ENCODE data around the gene TPM4. TPM values are rescaled to one million over a fixed set of nuclear protein-coding genes. Genes with fewer than 3 reads are reported as not detected.
A peak's percentile ranks its signal among the peaks of the same experiment; 100 is the strongest.
"Not testable (repeated sequence)": the region's sequence is repeated elsewhere in the genome, so short reads cannot be mapped to it uniquely, and the experiment has no call there.

Gene TPM4
- total RNA-seq, 1 donor from 2014 or later: 700 TPM

DNA sequence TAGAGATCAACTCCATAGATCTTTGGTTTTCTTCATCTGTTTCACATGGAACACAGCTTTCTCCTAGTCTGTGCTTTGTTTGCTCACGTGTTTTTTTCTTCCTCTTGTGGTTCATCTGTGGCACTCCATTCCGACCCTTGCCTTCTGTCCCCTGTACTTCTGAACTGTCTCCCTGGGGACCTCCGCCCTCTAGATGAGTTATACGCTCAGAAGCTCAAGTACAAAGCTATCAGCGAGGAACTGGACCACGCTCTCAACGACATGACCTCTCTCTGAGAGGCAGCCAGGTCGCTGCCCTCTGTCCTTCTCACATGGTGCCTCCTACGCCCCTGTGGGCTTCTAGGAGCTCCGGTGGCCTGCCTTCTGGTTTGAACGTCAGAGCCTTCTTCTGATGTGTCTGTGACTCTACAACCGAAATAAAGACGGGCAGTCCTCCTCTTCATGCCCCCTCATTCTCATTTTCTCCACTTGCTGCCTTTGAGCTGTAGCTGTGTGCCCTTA, 18.8 kb downstream of the TPM4 start:
- no peak for DNase-seq (ENCODE audit: low spot score)

DNA sequence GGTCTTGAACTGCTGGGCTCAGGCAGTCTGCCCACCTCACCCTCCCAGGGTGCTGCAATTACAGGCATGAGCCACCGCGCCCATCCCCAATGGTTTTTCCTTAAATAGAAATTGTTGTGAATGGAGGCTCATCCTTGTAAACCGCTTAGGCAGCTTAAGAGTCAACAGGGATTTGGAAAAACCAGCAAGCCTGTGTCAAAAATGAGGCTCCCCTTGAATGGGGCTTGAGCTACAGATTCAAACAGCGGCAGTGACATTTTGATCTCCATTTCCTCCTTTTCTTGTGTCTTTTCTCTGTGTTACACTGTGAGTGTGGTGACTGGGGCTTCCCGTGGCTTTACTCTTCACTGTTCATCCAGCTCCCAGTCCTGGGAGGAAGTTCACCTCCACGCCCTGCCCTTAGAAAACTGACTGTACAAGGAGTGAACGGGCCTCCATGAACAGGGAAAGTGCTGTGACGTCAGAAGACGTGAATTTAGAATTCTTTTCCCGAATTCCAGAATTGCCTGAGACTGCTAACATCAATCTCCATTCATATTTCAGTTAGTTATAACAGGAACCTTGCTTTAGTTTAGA, 20.1 kb downstream of the TPM4 start:
- DNase-seq (ENCODE audit: low spot score): peak; percentile 56

DNA sequence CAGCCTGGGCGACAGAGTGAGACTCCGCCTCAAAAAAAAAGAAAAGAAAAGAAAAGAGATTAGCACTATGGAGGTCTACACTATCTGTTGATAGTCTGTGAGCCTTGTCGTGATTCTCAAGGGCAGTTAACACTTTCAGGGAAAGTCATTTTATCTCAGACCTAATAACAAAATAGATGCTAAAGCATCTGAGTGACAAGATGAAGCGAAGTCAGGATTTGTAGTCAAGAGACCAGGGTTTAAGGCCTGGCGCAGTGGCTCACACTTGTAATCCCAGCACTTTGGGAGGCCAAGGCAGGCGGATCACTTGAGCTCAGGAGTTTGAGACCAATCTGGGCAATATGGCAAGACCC, 22.1 kb downstream of the TPM4 start:
- DNase-seq (ENCODE audit: low spot score): no peak

DNA sequence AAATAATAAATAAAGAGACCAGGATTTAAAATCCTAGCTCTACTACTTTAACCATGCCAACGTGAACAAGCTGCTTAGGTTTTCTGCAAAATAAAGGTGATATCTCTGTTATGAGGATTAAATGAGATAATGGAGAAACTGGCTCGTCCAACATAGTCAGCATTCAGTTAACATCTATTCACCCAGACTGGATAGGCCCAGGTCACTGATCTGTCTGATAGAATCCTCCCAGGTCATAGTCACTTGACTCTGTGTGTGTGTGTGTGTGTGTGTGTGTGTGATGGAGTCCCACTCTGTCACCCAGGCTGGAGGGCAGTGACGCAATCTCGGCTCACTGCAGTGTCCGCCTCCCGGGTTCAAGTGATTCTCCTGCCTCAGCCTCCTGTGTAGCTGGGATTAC, 22.5 kb downstream of the TPM4 start:
- DNase-seq (ENCODE audit: low spot score): no peak

DNA sequence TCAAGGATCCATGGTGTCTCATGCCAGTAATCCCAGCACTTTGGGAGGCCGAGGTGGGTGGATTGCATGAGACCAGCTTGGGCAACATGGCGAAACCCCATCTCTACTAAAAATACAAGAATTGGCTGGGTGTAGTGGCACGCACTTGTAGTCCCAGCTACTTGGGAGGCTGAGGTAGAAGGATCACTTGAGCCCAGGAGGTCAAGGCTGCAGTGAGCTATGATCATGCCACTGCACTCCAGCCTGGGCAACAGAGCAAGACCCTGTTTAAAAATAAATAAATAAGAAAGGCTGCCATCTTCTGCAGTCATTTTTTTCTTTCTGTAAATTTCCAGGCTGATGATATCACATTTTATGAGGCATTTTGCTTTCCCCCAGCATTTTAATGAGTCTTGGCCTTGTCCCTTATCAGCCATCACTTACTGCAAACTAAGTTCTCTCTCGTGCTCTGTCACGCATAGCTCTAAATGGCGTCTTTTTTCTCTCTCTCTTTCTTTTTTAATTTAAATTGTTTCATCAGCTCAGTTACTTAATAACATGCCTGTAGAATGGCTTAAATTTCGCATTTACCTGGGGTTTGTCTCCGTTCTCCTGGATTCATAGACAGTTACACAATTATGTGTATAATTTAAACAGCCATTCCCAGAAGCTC, 23.1 kb downstream of the TPM4 start:
- not testable (repeated sequence) for DNase-seq (ENCODE audit: low spot score)

DNA sequence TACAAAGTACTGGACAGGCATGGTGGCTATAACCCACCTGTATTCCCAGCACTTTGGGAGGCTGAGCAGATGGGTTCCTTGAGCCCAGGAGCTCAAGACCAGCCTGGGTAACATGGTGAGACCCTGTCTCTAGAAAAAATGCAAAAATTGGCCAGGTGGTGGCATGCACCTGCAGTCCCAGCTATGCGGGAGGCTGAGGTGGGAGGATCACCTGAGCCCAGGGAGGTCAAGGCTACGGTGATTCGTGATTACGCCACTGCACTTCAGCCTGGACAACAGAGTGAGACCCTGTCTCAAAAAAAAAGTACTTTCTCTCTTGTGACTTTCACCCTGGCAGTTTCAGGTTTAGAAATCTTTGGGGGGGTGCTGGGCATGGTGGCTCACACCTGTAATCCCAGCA, 24.2 kb downstream of the TPM4 start:
- DNase-seq (ENCODE audit: low spot score): no peak

DNA sequence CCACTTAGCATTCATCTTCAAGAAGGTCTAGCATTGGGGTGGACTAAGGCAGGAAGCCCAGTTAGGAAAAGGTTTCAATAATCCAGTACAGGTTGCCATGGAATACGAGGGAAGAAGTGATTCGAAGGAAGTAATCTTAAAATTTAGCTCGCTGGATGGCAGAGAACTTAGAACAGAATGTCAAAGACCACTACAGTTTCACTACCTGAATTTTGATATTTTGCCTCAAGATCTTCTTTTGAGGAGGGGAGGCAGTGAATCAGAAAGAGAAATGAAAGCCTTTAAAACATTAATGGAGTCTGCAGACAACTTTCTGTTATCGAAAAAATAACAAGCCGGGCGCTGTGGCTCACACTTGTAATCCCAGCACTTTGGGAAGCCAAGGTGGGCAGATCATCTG, 28.4 kb downstream of the TPM4 start:
- DNase-seq (ENCODE audit: low spot score): no peak

DNA sequence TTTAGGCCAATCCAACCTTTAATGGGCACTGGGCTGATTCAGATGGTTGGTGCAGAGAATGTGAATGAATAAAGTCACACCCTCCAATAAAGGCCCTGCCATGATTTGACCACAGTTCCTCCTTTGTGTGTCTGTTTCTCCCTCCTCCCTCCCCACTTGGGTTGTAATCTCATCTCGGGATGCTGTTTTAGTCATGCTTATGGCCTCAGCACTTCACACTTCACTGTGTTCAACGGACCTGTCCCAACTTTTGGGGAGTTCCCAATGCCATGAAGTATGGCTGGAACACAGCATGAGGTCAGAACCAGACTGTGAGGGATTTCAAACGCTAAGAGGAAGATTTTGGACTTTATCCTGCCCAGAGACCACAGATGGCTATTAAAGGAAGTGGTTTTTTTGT, 29.8 kb downstream of the TPM4 start:
- DNase-seq (ENCODE audit: low spot score): peak; percentile 34

DNA sequence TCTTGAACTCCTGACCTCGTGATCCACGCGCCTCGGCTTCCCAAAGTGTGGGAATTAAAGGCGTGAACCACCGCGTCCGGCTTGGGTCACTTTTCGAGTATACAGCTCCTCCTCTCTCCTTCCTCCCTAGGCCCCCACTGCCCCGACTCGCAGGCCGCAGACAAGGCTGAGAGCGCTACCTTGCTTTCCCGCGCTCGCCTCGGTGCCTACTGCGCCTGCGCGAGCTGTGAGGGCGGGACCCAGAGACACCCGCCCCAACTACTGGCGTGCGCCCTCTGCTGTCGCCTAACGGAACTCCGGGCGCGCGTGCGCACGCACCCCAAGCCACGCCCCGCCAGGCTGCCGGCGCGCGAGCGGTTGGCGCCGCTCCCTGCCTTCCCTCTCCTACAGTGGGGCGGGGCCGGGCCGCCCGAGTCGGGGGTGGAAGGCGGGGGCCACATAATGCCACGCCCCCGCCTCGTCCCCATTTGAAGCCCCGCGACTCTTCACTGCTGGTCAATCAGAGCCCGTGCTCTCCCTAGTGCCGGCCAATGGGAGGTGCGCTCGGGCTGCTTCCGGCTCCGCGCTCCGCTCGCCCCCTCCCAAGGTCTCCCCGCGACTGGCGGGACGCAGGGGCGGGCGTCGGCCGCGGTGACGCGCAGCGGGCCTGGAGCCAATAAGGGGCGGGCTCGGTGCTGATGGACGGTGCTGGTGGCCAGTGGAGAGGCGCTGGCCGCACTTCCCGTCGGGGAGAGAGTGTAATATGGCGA, 35.0 kb downstream of the TPM4 start, which contains the start of gene RAB8A:
Gene RAB8A (plus strand): TSS at position 730 of the 749 bp plus-strand sequence. CDS start 13 bp downstream, at position 743.
- DNase-seq (ENCODE audit: low spot score): peak; percentile 100

DNA sequence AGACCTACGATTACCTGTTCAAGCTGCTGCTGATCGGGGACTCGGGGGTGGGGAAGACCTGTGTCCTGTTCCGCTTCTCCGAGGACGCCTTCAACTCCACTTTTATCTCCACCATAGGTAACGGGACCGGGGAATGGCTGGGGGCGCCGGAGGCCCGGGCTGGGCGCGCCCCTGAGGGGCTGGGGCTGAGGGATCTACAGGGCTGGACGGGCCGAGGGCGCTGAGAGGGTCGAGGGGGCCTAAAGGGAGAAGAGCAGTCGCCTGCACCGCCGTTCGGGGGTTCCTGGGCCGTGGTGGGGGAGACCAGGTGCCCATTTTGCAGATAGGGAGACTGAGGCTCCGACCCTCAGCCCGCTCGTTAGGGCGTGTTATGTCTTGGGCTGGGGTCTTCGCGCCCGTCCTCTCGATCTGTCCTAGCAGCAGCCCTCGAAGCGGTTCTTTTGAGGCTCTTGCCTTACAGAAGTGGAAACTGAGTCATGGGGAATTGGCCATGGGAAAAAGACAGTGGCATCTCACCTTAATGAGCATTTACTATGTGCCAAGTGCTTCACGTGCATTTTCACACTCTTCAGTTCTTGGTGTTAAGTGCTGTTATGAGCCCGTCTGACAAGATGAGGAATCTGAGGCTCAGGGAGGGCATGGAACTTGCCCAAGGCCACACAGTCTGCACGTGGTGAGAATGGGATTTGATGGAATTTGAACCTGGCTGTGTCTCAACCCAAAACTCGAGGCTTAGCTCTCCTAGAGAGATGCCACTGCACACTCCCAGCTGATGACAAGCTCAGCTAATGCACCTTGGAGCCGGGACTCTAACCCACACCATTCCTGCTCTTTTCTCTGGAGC, 35.8 kb downstream of the TPM4 start:
- DNase-seq (ENCODE audit: low spot score): no peak

DNA sequence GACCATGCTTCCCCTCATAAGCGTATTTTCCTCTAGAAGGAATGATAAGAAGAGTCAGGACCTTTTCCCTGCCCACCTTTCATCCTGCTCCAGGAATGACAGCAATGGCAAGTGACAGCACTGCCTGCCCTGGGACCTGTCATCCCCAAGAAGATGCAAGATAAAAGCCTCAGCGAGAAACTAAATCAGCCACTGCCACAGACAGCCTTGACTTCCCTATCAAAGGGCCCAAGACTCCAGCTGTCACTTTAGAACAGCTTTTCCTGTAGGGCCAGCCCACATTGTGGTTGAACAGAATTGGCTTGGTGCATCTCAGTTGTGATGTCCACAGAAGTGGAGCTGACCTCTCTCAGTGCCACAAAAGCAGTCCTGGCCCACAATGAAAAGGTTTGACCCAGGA, 36.5 kb downstream of the TPM4 start:
- DNase-seq (ENCODE audit: low spot score): no peak

DNA sequence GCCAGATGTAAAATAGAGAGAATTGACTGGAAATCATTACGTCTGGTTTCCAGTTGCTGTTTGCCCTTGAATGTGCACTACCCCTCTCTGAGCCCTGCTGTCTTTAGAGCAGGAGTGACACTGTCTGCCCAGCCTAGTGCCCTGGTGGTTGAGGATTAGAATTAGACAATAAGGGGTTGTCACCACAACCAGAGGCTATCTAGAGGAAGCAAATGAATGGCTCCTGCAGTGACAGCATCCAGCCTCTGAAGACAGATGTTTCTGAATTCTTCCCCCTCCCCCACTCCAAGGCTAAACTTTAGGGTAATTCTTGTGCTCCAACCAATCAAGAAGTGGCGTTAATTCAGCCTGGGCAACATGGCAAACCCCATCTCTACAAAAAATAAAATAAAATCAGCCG, 37.4 kb downstream of the TPM4 start:
- DNase-seq (ENCODE audit: low spot score): no peak

DNA sequence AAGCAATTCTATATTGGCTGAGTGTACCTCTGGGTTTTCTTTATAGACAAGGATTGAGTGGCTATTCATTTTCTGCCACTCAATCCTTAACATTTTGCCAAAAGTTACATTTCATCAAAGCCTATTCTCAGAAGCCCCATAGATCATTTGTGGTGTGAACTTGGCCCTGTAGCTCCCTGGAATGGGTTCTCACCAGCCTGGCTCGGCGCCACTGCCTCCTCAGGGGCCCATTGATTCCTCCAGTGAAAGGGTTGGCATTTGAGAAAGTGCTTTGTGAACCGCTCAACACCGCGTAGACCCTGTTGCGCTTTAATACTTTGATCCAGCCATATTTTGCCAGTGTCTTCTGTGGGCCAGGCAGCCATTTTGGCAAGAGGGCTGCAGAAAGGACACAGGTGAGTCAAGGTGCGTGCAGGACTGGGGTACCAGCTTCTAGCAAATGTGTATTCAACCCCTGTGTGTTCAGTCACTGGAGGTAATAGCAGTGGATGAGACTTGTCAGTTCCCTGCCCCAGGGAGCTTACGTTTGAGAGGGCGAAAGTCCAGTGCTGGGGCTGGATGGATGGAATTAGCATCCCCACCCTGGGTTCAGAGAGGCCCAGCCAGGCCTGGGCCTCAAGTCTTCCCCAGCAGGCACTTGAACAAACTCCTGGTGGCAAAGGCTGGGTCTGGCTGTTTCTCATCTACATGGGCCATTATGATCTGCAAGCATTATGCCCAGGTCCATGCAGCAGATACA, 39.2 kb downstream of the TPM4 start:
- DNase-seq (ENCODE audit: low spot score): no peak

DNA sequence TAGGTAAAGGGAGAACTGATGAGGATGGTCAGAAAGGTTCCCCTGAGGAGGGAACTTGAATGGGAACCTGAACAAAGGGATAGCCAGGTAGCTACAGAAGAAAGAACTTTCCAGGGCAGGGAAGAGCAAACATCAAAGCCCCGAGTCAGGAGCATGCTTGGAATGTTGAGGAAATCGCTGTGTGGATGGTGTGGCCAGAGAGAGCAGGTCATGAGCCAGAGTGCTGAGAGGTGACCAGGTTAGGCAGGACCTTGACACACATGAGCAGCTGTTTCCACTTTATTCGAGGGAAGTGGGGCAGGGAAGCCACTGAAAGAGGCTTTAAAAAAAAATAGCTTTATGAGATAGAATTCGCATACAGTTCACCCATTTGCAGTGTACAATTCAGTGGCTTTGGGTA, 39.8 kb downstream of the TPM4 start:
- no peak for DNase-seq (ENCODE audit: low spot score)

DNA sequence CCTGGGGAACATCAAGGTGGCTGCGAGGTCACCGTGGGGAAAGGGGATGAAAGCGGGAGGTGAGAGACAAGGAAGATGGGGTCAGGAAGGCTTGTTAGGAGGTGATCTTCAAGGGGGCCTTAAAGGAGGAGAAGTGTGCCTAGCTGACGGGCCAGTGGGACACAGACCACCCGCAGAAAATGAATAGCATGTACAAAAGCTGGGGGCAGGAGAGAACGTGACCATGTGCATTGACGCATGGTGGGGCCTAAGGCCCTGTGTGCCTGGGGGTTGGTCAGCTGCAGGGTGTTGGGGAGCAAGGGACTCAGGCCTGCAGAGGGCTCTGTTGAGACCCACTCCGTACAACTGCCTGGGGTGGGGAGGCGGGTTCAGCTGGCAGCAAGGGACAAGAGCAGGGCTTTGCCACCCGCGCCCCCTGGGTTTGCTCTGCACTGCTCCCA, 41.3 kb downstream of the TPM4 start:
- no peak for DNase-seq (ENCODE audit: low spot score)

DNA sequence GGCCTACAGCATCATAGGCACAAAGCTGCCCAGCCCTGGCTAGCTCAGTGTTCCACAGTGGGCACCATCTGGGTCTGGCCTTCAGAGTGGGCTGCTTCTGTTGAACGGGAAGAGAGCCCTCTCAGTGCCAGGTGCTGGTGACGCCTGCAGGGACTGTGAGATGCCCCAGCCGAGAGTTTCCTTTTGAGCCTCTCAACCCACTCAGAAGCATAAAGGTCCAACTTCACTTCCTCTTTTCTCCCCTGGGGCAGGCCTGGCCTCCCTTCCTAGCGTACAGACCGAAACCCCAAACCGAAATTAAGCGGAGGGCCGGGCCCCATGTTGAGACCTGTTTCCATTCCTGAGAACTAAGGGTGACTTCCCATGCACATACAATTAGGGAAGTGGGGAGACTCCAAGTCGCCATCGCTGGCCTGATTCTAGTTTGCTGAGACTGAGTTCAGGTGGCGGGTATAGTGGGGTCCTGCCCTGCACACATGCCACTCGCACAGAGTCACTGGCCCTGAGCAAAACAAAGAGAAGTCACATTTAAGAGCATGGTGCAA, 42.3 kb downstream of the TPM4 start:
- no peak for DNase-seq (ENCODE audit: low spot score)

DNA sequence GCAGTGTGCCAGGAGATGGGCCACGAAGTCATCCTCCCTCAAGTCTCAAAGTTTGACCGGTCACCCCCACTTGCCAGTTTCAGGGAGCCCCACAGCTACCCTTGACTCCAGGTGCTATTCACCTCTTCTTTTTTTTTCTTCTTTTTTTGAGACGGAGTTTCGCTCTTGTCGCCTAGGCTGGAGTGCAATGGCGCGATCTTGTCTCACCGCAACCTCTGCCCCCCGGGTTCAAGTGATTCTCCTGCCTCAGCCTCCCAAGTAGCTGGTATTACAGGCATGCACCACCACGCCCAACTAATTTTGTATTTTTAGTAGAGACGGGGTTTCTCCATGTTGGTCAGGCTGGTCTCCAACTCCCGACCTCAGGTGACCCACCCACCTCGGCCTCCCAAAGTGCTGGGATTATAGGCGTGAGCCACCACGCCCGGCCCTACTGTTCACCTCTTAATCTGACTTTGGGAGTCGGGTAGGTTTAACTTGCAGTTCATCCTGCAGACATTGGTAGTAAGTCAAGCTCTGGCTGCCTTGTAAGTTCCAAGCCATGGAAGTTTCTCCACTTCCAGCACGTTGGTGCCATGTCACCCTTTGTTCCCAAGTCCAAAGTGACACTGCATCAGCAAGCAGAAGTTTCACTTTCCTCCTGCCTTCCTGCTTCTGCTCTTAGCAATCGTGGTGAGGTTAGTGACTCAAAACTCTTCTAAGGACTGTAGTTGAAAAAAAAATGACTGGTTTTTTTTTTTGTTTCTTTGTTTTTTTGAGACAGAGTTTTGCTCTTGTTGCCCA, 43.0 kb downstream of the TPM4 start:
- DNase-seq (ENCODE audit: low spot score): not testable (repeated sequence)

DNA sequence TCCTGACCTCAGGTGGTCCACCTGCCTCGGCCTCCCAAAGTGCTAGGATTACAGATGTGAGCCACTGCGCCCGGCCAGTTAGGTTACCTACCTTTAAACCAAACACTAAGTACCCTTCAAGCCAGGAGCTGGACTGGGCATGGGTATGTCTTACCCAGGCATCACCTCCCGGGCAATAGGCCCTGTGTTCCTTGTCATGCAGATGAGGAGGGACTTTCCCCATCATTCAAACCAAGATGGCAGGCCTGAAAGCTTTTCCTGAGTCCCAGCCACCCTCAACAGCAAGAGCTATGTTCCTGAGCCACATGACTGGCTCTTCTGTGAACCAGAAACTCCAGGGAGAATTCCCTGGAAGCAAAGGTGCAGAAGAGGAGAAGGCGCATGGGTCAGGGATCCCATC, 44.8 kb downstream of the TPM4 start:
- DNase-seq (ENCODE audit: low spot score): no peak

DNA sequence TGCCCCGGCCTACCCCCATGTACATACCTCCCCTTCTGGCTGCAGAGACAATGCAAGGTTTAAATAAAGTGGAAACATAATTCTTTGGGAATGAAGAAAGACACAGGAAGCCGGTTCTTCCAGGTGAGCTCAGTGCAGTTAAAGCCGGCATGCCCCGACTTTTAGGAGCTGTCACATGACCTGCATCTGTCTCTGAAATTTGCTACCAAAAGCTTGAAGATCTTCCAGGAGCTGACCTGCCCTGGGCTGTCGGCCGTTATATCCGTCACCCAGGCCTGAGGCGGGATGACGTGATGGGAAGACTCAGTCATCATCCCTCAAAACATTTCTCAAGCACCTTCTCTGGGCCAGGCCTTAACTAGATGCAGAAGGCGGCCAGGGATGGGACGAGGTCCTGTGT, 45.7 kb downstream of the TPM4 start:
- DNase-seq (ENCODE audit: low spot score): no peak

DNA sequence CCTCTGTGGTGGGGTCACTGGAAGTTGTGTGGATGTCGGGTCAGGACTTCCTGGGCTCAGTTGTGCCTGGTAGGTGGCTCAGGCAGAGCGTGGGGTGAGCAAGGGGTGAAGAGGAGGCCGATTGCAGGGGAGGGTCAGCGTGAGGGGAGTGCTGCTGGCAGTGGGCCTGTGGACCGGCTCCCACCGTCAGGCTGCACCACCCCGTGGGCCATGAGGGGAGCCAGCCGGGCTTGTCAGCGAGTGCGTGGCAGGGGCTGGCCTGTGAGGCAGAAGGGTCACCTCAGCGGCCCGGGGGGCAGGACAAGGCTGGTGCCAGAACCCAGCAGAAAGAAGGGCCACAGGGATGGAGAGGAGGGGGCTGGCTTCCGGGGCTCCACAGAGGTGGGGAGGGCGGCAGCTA, 48.7 kb downstream of the TPM4 start:
- DNase-seq (ENCODE audit: low spot score): no peak
